GM21390 (cell line): ENCODE data around the gene CFAP68.
A peak's percentile ranks its signal among the peaks of the same experiment; 100 is the strongest.
"Not testable (repeated sequence)": the region's sequence is repeated elsewhere in the genome, so short reads cannot be mapped to it uniquely, and the experiment has no call there.

ENCODE experiments used
- ATAC-seq: cut with Tn5 transposase; IDR thresholded peaks from one replicate; pipeline ENCODE4 v1.9.1; 2021; ENCODE audit not compliant: unreplicated experiment

Gene CFAP68

GRCh38 chr11:111917312-111917711, 38.0 kb downstream of the CFAP68 start:
- ATAC-seq, result no peak

GRCh38 chr11:111917788-111918187, 38.4 kb downstream of the CFAP68 start:
- no peak for ATAC-seq

- ATAC-seq, result no peak
Measured at GRCh38 chr11:111918390-111919256, 39.3 kb downstream of the CFAP68 start, which contains the start of gene C11orf52. Gene C11orf52 (plus strand): TSS chr11:111918913. CDS start chr11:111918973, 60 bp downstream.

GRCh38 chr11:111920908-111921307, 41.6 kb downstream of the CFAP68 start:
- no peak for ATAC-seq

GRCh38 chr11:111921541-111922230, 42.3 kb downstream of the CFAP68 start:
- ATAC-seq, result no peak

- no peak for ATAC-seq
Measured at GRCh38 chr11:111922803-111923202, 43.5 kb downstream of the CFAP68 start.

- ATAC-seq, result no peak
Measured at GRCh38 chr11:111923351-111923788, 44.0 kb downstream of the CFAP68 start.

GRCh38 chr11:111923951-111924350, 44.6 kb downstream of the CFAP68 start:
- no peak for ATAC-seq

GRCh38 chr11:111925953-111926352, 46.6 kb downstream of the CFAP68 start:
- ATAC-seq, result no peak

- peak; percentile 92 for ATAC-seq
Measured at GRCh38 chr11:111926505-111927391, 47.4 kb downstream of the CFAP68 start.

- no peak for ATAC-seq
Measured at GRCh38 chr11:111930472-111930871, 51.1 kb downstream of the CFAP68 start.

GRCh38 chr11:111932611-111932950, 53.2 kb downstream of the CFAP68 start:
- no peak for ATAC-seq

GRCh38 chr11:111933176-111933575, 53.8 kb downstream of the CFAP68 start:
- not testable (repeated sequence) for ATAC-seq

- no peak for ATAC-seq
Measured at GRCh38 chr11:111933872-111934271, 54.5 kb downstream of the CFAP68 start.

- no peak for ATAC-seq
Measured at GRCh38 chr11:111934306-111934705, 55.0 kb downstream of the CFAP68 start.
